H9 (cell line): ENCODE data around the gene OGDH. TPM values are rescaled to one million over a fixed set of nuclear protein-coding genes. Genes with fewer than 3 reads are reported as not detected.

Source experiments
- DNase-seq: peaks from one replicate; pipeline ENCODE4 v3.0.0-alpha.2; 2017
- H2AFZ ChIP-seq: one replicate; pipeline ENCODE4 v1.6.1; 2013; ENCODE audit warnings: mild to moderate bottlenecking, low read length, control low read depth, moderate library complexity
- H2AK5ac ChIP-seq: 2 replicates; pipeline ENCODE4 v1.6.1; 2013; ENCODE audit warnings: low read length, control low read depth, mixed read lengths; ENCODE audit not compliant: insufficient read length
- H2BK120ac ChIP-seq: one replicate; pipeline ENCODE4 v1.6.1; 2013; ENCODE audit warnings: low read depth, mild to moderate bottlenecking, low read length, control low read depth, inconsistent platforms; ENCODE audit not compliant: poor library complexity, severe bottlenecking
- H2BK12ac ChIP-seq: 2 replicates; pipeline ENCODE4 v1.6.1; 2013; ENCODE audit warnings: low read length, control low read depth, mixed read lengths, low read depth; ENCODE audit not compliant: insufficient read length
- H2BK15ac ChIP-seq: 2 replicates; pipeline ENCODE4 v1.6.1; 2013; ENCODE audit warnings: low read depth, low read length, control low read depth
- H2BK20ac ChIP-seq: one replicate; pipeline ENCODE4 v1.6.1; 2013; ENCODE audit warnings: low read depth, mild to moderate bottlenecking, low read length, control low read depth, inconsistent platforms; ENCODE audit not compliant: poor library complexity, severe bottlenecking
- H2BK5ac ChIP-seq: 2 replicates; pipeline ENCODE4 v1.6.1; 2013; ENCODE audit warnings: low read length, control low read depth, mixed read lengths; ENCODE audit not compliant: insufficient read length
- H3K14ac ChIP-seq: 2 replicates; pipeline ENCODE4 v1.6.1; 2013; ENCODE audit warnings: low read length, control low read depth; ENCODE audit not compliant: insufficient read depth
- H3K18ac ChIP-seq: 2 replicates; pipeline ENCODE4 v1.6.1; 2013; ENCODE audit warnings: low read depth, mild to moderate bottlenecking, mixed read lengths, low read length, control low read depth; ENCODE audit not compliant: insufficient read length
- H3K23ac ChIP-seq: 2 replicates; pipeline ENCODE4 v1.6.1; 2013; ENCODE audit warnings: low read length, control low read depth, mixed read lengths, low read depth; ENCODE audit not compliant: insufficient read length
- H3K23me2 ChIP-seq: 2 replicates; pipeline ENCODE4 v1.6.1; 2013; ENCODE audit warnings: low read depth, mild to moderate bottlenecking, mixed read lengths, low read length, control low read depth; ENCODE audit not compliant: insufficient read length, poor library complexity, severe bottlenecking
- H3K27ac ChIP-seq: 2 replicates; pipeline ENCODE4 v1.5.1; 2013; ENCODE audit warnings: low read length, control low read depth, mixed read lengths, low read depth; ENCODE audit not compliant: insufficient read length
- H3K27me3 ChIP-seq: 2 replicates; pipeline ENCODE4 v1.6.1; 2013; ENCODE audit warnings: low read length, control low read depth, inconsistent platforms; ENCODE audit not compliant: insufficient read depth
- H3K4ac ChIP-seq: 2 replicates; pipeline ENCODE4 v1.6.1; 2013; ENCODE audit warnings: low read depth, mild to moderate bottlenecking, control low read depth, inconsistent platforms, low read length, moderate library complexity
- H3K4me1 ChIP-seq: 2 replicates; pipeline ENCODE4 v1.6.1; 2013; ENCODE audit warnings: low read length, control low read depth, inconsistent platforms; ENCODE audit not compliant: insufficient read depth
- H3K4me2 ChIP-seq: 2 replicates; pipeline ENCODE4 v1.6.1; 2013; ENCODE audit warnings: low read length, control low read depth, mixed read lengths; ENCODE audit not compliant: insufficient read length, insufficient read depth
- H3K56ac ChIP-seq: 2 replicates; pipeline ENCODE4 v1.6.1; 2013; ENCODE audit warnings: low read depth, mild to moderate bottlenecking, mixed read lengths, low read length, control low read depth; ENCODE audit not compliant: insufficient read length
- H3K79me1 ChIP-seq: 2 replicates; pipeline ENCODE4 v1.6.1; 2013; ENCODE audit warnings: low read depth, mild to moderate bottlenecking, moderate library complexity, low read length, control low read depth, inconsistent platforms; ENCODE audit not compliant: insufficient read depth, poor library complexity, severe bottlenecking
- H3K79me2 ChIP-seq: 2 replicates; pipeline ENCODE4 v1.6.1; 2013; ENCODE audit warnings: low read length, control low read depth, inconsistent platforms; ENCODE audit not compliant: insufficient read depth
- H3K9ac ChIP-seq: 2 replicates; pipeline ENCODE4 v1.6.1; 2013; ENCODE audit warnings: low read length, control low read depth, mixed read lengths; ENCODE audit not compliant: insufficient read length; ENCODE audit errors: extremely low read depth
- H3K9me3 ChIP-seq: one replicate; pipeline ENCODE4 v1.6.1; 2013; ENCODE audit warnings: low read depth, low read length, inconsistent platforms; ENCODE audit not compliant: control insufficient read depth
- H3T11ph ChIP-seq: one replicate; pipeline ENCODE4 v1.6.1; 2013; ENCODE audit warnings: mild to moderate bottlenecking, low read length, control low read depth, inconsistent platforms
- H4K20me1 ChIP-seq: one replicate; pipeline ENCODE4 v1.6.1; 2013; ENCODE audit not compliant: control insufficient read depth, insufficient read length, insufficient read depth
- H4K5ac ChIP-seq: 2 replicates; pipeline ENCODE4 v1.6.1; 2013; ENCODE audit warnings: low read depth, mild to moderate bottlenecking, mixed read lengths, low read length, control low read depth; ENCODE audit not compliant: insufficient read length
- H4K8ac ChIP-seq: replicated peaks from 2 replicates; pipeline ENCODE4 v1.6.1; 2013; ENCODE audit warnings: low read length, control low read depth, mixed read lengths, low read depth; ENCODE audit not compliant: insufficient read length
- H4K91ac ChIP-seq: 2 replicates; pipeline ENCODE4 v1.6.1; 2013; ENCODE audit warnings: low read depth, mild to moderate bottlenecking, moderate library complexity, mixed read lengths, low read length, control low read depth; ENCODE audit not compliant: insufficient read length
- H3K27ac Mint-ChIP-seq, 3 experiments: 2 replicates in 2 of 3; 3 replicates in 1 of 3; pipeline ENCODE4 v1.8.0; 2020 to 2021; ENCODE audit warnings: mixed read lengths in 3 of 3, mild to moderate bottlenecking in 1 of 3, moderate library complexity in 1 of 3
- H3K27me3 Mint-ChIP-seq: 2 replicates; pipeline ENCODE4 v1.8.0; 2021; ENCODE audit warnings: low read depth, mild to moderate bottlenecking, moderate library complexity, mixed read lengths
- H3K36me3 Mint-ChIP-seq, 3 experiments: 2 replicates in 2 of 3; 3 replicates in 1 of 3; pipeline ENCODE4 v1.8.0; 2020 to 2021; ENCODE audit warnings: low read depth in 3 of 3, mixed read lengths in 3 of 3; ENCODE audit not compliant: insufficient read depth in 1 of 3
- H3K4me1 Mint-ChIP-seq, 2 experiments: 2 replicates each; pipeline ENCODE4 v1.8.0; 2020; ENCODE audit warnings: mixed read lengths in 2 of 2
- H3K4me3 Mint-ChIP-seq, 2 experiments: 2 replicates in 1 of 2; 3 replicates in 1 of 2; pipeline ENCODE4 v1.8.0; 2020 to 2021; ENCODE audit warnings: mild to moderate bottlenecking in 2 of 2, mixed read lengths in 2 of 2, moderate library complexity in 1 of 2
- H3K9me3 Mint-ChIP-seq, 2 experiments: 2 replicates in 1 of 2; 3 replicates in 1 of 2; pipeline ENCODE4 v1.8.0; 2020; ENCODE audit warnings: mild to moderate bottlenecking in 2 of 2, mixed read lengths in 2 of 2, moderate library complexity in 1 of 2
- WGBS: extraction: QIAGEN DNeasy Blood & Tissue Kit; methylation state at CpG from one replicate; pipeline ENCODE4 v1.1.7; 2013; ENCODE audit warnings: missing lambda C conversion rate, low lambda C conversion rate, mixed read lengths; ENCODE audit not compliant: insufficient read length; ENCODE audit errors: extremely low coverage; 5-methylcytosine and 5-hydroxymethylcytosine counted together
- total RNA-seq: library from RNA; stranded (reverse); gene quantifications from 2 replicates; pipeline ENCODE4 v1.2.1, GENCODE V29; 2021
- TF ChIP-seq, protein P1 (sequence below): fragments of 200-600 bp; sonication (generic); conservative IDR thresholded peaks from 3 replicates; pipeline ENCODE4 v1.8.0; 2021; ENCODE audit warnings: antibody characterized with exemption, mild to moderate bottlenecking

Gene OGDH
- total RNA-seq, 1 experiment from 2014 or later, result 77.3 TPM

- peaks cover 17 to 22% of the 10 kb centered on the region in 2 experiments for H3K9me3 Mint-ChIP-seq
- H2BK20ac ChIP-seq, result no peak overlapping the region
- H3K4me2 ChIP-seq, result no peak overlapping the region
- no peaks in the 10 kb centered on the region for H3K79me2 ChIP-seq
- peaks cover 36 to 61% (median 60%) of the 10 kb centered on the region in 3 experiments for H3K36me3 Mint-ChIP-seq
- no peak overlapping the region for H3K56ac ChIP-seq
- H2BK5ac ChIP-seq, result no peak overlapping the region
- no peak overlapping the region for H2BK120ac ChIP-seq
- H2BK12ac ChIP-seq, result no peak overlapping the region
- H2AK5ac ChIP-seq, result no peak overlapping the region
- H4K8ac ChIP-seq, result no peak overlapping the region
- no peak overlapping the region for H3K27ac ChIP-seq
- no peak overlapping the region for H2AFZ ChIP-seq
- H3K9ac ChIP-seq, result no peak overlapping the region
- H3K4me1 ChIP-seq, result no peaks in the 10 kb centered on the region
- no peaks in the 10 kb centered on the region for H4K20me1 ChIP-seq
- no peaks in the 10 kb centered on the region for H3K79me1 ChIP-seq
- H3K14ac ChIP-seq, result no peak overlapping the region
- no peaks in the 10 kb centered on the region for H3K27me3 ChIP-seq
- no peaks in the 10 kb centered on the region for H3K27me3 Mint-ChIP-seq
- TF ChIP-seq, protein P1, sequence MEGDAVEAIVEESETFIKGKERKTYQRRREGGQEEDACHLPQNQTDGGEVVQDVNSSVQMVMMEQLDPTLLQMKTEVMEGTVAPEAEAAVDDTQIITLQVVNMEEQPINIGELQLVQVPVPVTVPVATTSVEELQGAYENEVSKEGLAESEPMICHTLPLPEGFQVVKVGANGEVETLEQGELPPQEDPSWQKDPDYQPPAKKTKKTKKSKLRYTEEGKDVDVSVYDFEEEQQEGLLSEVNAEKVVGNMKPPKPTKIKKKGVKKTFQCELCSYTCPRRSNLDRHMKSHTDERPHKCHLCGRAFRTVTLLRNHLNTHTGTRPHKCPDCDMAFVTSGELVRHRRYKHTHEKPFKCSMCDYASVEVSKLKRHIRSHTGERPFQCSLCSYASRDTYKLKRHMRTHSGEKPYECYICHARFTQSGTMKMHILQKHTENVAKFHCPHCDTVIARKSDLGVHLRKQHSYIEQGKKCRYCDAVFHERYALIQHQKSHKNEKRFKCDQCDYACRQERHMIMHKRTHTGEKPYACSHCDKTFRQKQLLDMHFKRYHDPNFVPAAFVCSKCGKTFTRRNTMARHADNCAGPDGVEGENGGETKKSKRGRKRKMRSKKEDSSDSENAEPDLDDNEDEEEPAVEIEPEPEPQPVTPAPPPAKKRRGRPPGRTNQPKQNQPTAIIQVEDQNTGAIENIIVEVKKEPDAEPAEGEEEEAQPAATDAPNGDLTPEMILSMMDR, result no peak
- DNase-seq, result no peak
- H2BK15ac ChIP-seq, result no peak overlapping the region
- H3K9me3 ChIP-seq, result peaks cover 7% of the 10 kb centered on the region
- H3K4ac ChIP-seq, result no peak overlapping the region
- H3T11ph ChIP-seq, result no peak overlapping the region
- H4K91ac ChIP-seq, result no peak overlapping the region
- no peak overlapping the region for H3K18ac ChIP-seq
- H4K5ac ChIP-seq, result no peak overlapping the region
- H3K27ac Mint-ChIP-seq, result no peak overlapping the region
- no peaks in the 10 kb centered on the region for H3K4me1 Mint-ChIP-seq
- H3K23ac ChIP-seq, result no peak overlapping the region
- H3K23me2 ChIP-seq, result no peaks in the 10 kb centered on the region
- WGBS, result no CpG with 5 or more reads among the region's 7 CpGs
- H3K4me3 Mint-ChIP-seq, result no peak overlapping the region
Measured at GRCh38 chr7:44658979-44659378, 52.6 kb downstream of the OGDH start.
